GF-D8 (cell line): Measurements from ENCODE around the gene EIF2D.

Source experiments
- DNase-seq: peaks from one replicate; lab custom pipeline; 2025; lab: John Stamatoyannopoulos, UW

Gene EIF2D

DNA sequence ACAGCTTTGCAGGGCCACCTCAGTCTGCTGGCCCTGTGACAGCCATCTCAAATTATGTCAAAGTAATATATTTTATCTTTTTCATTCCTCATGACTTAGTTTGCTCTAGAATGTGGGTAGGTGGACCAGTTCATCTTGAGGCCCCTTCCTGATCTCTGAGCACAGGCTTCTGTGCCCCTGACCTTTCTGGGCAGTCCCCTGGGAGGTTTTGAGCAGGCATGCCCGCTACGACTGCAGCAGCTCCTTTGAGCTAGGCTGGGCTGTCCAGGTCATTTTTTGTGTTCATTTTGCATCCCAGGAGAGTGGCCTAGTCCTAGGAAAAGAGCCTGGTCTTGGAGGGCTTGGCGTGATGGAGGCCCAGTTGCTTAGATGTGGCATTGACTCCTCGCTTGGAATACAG is 42.7 kb downstream of the EIF2D start:
- DNase-seq, result no peak

DNA sequence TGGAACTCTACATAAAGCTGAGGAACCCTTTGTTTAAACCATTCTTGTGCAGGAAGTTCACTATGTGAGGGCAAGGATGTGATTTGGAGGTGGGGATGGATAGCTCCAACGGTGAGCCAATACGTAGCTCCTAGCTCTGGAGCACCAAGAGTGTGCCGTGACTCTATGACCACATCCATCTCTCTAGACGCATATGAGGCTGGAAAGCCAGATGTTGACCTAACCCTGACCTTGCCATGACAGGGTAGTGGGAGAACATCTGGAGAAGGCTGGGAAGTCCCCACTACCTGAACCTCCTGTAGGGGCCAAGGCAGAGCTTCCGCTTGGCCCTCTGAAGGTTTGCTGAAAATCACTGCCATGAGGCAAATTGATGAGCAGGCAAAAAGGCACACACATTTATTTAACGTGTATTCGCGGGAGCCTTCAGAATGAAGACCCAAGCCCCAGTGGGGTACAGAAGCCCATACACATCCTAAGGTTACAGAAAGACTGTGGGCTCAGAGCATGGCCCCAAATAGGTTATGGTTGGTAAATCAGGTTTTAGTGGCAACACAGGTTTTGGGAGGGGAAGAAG is 43.4 kb downstream of the EIF2D start:
- DNase-seq, result no peak

DNA sequence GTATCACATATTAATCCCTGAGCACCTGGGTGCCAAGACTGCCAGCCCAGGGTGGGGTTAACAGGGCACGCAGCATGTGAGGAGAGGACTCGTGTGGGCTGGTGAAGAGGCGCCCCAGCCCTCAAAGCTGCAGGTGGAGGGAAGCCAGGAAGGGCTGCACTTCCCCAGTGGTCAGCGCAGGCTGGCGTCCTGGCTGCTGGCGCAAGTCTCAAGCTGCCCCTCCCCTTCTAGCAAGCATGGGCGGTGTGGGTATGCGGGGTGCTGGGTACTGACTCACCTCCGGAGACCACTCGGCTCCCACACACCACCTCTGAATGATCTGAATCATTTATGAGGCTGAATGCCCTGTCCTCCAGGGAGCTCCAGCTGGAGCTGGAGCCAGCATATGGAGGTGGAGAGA is 44.0 kb downstream of the EIF2D start:
- DNase-seq, result no peak

DNA sequence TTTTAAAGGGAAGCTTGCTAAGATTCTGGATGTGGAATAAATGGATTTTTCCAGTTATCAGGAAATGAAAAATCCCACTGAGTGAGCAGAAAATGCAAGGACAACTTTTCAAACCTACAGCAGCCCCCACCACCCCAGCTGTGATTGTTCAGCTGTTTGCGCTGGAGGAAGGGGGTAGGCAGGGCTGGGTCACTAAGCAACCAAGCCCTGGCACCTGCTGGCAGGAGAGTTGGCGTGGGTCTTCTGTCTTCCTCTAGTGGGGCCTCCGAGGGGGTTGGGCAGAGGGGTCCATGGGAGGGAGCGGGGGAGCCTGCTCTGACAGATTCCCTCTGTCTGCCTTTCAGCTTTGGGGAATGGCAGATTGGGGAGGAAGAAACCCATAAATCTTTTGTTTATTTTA is 45.3 kb downstream of the EIF2D start:
- DNase-seq, result no peak

DNA sequence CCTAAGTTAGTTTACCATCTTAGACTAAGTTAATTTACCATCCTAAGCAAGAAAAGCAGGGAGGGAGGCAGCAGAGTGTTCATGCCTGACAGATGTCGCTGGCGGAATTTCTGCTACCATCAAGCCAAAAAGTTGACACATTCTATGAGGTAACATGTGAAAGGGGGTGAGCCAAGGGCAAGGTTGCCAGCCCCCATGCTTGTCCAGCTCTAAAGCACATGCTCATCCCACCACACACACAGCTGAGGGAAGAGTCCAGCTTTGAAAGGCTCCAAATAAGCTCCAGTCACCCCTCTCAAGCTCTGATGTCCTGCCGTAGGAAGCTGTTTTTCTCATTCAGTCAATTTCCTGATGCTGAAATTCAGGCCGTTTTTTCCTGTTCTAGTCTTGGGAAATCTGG is 46.3 kb downstream of the EIF2D start:
- no peak for DNase-seq

DNA sequence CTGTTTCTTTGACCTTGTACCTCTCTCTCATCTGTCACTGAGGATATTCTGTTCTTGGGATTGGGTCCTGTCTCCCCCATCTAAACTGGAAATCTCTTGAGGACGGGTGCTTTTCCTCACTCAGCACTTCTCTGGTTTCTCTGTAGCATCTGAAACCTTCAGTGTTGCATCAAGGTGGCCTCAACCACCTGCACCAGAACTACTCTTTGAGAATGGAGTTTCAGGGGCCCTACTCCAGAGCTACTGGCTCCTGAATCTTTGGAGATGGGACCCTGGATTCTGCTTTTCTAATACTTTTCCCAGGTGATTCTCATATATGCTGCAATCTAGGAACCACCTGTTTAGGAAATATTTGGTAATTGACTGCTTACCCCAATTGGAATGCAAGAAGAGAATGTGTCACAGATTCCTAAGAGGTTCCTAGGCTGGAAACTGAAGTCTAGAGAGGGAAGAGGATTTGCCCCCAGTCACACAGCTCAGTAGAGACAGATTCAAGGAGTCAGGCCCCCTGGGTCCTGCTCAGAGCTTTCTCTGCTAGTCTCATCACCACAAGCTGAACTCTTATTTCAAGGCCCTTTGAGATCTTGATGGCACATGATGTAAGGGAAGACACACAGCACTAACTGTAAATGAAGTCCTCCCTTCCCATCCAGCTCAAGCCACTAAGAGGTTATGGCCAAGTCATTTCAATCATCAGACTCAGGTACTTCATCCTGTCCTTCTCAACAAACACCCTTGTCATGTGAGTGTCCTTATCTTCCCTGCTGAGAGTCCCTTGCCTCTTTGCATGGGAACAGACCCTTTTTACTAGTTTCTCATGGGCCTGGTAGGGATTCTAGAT is 48.7 kb downstream of the EIF2D start:
- no peak for DNase-seq

DNA sequence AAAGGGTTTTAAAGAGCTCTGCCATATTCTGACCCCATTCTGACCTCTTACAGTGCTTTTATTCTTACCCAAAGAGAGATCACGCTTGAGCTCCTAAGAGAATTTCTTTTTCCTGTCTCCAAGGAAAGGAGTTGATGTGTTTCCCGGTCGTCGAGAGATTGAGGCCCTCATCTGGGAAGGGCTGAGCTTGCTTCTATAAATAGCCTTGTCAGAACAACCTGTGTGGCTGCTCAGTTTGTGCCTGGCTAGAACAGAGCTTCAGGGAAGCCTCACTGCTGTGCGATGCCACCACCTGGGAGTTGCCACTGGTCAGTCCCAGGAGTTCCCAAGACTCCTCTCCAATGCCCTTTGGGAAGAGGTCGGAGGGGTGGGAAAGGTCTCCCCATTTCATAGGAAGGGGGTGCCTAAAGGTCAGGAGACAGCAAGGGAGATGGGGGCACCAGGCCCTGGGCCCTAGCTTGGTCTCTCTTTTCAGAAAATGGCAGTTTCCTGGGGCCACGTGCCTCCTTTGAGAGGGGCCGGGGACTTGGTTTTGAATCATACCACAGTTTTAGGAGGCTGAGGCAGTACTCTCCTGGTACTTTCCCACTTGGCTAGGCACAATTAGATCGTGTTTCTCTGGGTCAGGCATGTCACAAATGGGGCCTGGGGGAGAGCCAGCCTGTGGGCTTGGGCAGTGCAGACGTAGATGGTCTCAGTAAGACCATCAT is 52.1 kb downstream of the EIF2D start:
- no peak for DNase-seq

DNA sequence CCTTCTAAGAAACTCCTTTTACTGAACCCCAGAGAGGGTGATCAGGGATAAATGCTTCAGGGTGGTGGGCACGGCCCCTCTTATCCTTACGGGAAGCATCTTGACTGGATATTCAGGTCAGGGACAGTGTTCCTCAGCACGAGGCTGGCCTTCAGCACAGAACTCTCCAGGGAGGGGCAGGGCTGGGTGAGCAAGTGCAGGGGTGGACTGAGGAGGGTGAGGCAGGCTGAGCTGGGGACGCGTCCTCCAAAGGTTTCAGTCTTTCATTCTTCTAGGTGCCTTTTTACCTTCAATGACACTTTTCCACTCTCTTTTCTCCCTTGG is 52.6 kb downstream of the EIF2D start:
- no peak for DNase-seq

DNA sequence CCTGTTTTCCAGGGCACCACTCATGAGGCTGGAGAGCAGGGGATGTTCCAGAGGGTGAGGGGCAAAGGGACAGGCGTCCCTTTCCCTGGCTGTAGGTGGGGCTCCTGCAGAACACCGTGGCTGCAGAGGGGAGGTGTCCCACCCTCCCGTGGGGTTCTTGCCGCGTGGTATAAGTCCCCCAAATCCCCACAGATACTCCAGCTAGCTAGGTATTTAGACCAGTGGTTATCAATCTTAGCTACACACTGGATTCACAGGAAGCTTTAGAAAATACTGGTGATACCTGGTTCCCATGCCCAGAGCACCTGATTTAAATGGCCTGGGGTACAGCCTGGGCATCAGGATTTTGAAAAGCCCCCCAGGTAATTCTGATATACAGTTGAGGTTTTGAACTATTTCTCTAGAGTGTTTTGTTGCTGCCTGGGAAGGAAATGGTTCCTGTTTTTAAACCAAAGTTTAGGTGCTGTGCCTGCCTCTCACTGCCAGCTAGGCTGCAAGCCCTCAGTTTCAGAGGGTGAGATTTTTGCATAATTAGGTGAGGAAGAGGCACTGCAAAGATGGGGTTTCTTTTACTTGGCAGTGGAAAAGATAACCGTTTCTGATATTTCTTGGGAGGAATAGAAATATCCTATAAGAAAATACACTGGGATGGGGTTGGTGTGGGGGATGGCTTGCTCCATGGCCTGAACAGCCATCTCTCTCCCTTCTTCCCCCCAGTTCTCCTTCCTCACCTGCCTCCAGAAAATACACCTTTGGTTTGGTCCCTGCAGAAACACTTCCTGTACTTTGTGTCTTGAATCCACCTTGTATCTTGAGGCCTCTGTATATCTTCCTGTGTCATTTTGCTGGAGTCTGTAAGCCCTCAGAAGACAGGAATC is 53.2 kb downstream of the EIF2D start:
- DNase-seq, result no peak

DNA sequence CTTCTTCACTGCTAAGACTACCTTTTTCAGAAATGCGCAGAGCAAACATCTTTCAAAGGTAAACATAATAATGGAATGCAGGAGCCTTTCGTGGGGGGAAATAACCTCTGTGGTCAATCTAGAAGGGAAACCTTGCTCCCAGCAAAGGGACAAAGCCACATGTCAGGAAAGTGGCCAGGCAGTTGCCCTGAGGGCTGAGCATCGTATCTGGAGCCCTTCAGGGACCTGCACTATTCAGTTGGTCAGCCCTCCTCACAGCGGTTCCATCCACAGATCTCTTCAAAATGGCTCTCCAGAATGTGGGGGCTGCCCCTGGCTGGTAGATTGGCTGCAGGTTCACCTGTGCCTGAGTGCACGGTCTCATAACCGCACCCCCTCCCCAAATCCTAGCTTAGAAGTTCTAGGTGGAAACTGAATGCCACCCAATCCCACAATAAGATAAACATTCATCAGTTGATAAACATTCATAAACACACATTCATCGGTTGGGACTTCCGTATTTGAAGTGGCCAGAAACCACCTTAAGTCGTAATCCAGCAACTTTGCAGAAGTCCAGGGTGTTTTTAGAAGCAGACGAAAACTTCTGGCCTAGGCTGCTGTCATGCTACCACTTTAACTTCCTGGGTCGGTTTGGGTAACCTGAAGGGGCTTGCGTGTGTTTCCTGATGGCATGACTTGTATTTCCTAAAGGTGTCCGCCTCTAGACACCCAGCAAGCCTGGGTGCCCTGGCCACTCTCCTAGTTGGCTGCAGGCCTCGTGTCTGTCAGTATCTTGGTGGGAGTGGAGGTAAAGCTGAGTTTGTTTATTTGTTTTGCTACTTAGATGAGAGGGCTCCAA is 54.4 kb downstream of the EIF2D start:
- peak; percentile 70 for DNase-seq

DNA sequence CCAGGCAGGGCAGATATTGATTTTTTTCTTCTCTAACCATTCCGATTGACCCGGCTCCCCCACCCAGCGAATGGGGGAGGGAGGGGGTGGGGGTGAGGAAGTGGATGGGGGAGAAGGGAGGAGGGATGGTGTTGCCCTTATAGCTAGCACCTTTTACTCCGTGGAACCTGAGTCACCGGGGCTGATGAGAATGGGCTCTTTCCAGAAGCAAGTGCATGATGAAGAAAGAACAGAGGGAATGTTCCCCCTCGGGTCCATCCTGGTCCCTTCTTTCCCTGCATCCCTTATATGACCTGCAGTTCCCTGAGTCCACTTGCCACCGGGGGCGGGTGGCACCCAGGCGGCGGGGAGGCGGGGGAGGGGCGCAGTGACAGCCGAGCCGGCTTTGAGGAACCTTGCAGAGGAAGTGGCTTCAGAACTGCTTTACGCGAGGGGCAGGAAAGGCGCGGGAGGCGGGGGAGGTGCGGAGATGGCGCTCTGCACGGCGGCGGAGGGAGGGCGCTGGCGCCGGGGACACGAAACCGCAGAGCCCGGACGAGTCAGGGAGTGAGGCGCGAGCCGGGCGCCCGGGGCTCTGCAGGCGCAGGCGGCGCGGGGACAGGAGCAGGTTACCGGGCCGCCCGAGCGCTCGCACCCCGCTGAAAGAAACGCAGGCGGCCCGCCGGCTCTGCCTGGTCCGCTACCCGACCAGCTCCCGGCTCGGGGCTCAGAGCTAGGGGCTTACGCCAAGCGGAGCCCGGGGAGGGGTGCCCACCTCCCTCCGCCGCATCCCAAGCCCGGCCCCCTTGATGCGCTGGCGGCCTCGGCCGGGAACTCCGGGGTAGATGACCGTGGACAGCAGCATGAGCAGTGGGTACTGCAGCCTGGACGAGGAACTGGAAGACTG is 55.3 kb downstream of the EIF2D start:
- DNase-seq, result peak; percentile 80

DNA sequence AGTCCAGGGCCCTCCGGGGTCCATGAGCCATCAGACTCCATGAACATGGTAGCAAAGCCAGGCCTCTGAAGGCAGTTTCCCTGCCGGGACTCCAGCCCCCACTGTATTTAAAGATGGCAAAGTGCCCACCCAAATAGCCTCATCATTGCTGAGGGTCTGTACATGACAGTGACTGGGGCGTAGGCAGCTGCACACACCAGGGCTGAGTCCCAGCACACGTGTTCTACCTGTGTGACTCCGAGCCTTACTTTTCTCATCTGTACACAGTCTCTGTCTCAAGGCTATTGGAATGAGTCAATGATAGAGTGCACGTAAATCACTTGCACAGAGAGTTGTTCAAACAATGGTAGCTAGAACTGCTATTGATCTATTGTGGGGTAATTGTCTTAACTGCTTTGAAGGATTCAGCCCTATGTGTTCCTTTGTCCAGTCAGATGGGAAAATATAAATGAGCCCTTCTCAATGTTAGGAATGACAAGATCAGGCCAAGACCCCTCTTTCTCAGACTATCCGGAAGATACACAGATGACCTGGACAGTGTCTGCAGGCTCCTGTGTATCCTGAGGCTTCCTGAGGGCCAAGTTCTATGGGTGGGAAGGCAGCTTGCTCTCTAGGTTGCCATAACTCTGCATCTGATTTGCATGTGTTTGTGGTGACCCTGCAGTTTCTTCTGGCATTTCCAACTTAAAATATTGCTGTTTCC is 56.1 kb downstream of the EIF2D start:
- no peak for DNase-seq

DNA sequence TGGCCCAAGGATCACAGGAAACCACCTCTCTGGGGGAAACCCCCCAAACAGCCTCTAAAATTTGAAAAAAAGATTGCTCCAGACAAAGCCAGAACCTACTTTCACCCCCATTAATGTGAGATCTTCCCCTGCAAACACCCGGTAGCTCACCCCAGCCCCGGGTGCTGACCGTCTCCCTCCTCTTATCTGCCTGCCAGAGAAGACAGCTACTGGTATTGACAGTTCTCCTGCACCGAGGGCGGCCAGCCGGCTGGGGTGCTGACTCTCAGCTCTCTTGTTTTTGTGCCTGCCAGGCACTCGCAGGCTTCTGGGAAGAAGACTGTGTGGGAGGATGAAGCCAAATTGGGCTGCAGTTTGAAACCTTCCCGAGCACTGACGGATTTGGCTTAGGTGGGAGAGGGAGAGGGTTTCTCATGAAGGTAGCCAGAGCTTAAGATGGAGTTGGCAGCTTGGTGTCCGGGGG is 56.8 kb downstream of the EIF2D start:
- DNase-seq, result no peak

DNA sequence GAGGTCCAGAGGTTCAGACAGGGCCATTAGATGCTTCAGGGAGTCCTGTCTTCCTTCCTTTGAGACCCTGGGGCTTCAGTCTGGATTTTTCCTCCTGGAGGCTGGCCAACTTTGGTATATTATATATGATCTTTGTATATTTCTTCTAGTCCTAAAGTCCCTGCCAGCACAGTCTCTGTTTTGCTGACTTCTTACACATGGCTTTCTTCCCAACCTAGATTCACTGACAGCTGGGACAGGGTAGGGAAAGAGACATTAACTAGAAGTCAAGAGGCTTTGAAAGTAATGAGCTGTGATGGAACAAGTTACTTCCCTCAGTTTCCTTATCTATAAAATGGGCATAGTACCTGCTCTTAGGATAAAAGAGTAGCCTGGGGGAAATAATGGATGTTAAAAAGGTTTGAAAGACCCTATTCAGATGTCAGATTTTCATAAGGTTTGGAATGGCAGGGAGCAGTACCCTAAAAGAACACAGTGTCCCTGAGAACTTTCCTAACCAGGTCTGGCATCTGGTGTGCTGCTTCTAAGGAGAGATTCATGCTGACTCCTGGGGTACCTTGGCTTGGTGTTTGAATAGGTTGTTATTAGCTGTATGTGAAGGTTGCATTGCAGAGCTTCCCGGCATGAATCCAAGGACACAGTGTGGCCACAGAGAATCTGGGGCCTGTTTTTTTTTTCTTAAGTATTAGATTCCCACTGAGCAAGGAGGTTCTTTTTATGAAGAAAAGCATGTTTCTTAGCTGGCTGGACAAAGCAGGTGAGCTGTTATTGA is 57.4 kb downstream of the EIF2D start:
- no peak for DNase-seq

DNA sequence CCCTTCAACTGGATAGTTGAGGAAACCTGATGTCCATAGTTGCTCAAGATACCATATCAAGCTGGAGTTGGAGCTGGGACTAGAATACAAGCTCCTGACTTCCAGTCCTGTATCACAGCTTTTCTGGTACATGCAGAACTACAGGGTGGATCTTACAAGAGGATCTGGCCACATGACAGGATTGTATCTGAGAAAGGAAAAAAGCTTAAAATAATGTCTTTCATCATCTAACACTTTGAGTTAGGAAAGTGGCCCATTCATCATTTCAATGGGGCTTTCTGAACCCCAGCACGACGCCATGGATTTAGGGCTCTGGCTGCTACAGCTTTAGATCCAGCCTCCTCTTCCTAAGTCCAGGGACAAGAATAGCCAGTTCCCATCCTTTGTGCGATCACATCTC is 58.1 kb downstream of the EIF2D start:
- DNase-seq, result no peak

DNA sequence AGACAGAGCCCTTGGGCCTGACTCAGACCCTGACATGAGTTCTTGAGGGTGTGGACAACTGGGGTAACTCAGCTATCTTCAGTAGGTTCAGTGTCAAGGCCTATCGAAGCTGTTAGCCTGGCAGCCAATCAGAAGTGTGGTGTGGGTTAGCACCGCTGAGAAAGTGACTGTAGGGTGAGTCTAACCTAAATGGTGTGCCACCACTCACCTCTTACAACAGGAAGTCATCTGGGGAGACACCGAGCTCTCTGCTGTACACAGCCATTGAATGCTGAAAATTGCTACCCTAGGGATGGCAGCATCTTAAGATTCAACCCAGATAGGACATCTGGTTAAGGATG is 60.3 kb downstream of the EIF2D start:
- no peak for DNase-seq

DNA sequence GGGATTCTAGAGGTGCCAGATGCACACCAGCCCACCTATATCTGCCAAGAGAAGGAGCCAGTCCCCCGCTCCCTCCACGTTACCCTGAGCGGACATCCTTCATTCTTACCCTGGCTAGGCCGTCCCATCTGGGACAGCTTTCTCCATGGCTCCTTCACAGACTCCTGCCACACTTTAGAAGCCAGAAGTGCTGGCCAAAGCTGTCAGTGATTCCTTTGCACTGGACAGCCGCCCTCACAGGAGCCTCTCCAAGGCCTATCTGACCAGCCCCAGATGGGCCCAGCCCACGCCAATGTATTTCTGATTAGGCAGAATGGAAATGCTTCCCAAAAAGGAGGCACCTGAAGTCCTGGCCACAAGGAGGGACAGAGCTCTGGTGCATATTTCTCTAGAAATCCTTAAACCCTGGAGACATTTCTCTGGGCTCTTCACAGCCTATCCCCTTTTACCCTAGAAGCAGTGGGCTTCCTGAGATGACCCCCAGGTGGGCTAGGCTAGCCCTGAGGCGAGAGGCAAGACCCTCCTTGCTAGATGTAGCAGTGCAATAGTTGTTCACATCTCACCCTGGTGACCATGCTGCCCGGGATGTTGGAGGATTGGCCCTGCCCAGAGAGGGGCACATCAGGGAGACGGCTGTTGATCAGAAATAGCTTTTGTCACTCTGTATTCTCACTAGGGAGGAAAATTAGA is 60.8 kb downstream of the EIF2D start:
- no peak for DNase-seq

DNA sequence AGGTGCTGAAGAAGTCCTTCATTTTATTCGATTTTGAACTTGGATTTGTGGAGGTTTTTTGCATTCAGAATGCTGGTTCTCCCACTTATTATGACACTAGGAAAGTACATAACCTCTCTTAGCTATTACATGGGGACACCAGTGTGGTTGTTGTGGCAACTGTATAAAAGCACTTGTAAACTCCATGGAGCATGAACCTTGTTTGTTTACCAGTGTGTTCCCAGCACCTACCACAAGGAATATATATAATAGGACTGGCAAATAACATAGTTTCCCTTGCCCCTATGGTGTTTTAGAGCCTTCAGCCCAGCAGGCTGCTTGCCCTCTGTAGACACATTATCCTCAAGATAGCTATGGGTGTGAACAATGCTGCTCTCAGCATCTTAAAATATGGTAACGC is 61.8 kb downstream of the EIF2D start:
- no peak for DNase-seq

DNA sequence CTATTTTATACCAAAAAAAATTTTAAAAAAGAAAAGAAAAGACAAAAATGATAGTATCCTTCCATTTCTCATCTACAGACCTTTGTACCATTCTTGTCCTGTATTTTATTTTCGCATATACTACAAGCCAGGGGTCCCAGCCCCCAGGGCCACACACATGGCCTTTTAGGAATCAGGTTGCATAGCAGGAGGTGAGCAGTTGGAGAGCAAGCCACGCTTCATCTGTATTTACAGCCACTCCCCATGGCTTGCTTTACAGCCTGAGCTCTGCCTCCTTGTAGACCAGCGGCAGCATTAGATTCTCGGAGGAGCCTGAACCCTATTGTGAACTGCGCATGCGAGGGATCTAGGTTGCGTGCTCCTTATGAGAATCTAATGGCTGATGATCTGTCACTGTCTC is 65.2 kb downstream of the EIF2D start:
- no peak for DNase-seq
